B cell (primary cell): ENCODE data around the gene PRKCQ.

Experiments used
- CTCF ChIP-seq: fragments of 200-600 bp; IDR thresholded peaks from one replicate; pipeline ENCODE4 v1.8.0; 2022; ENCODE audit warnings: antibody characterized with exemption, mild to moderate bottlenecking
- EZH2 ChIP-seq: IDR thresholded peaks from 2 replicates; pipeline ENCODE4 v1.6.1; 2012; ENCODE audit warnings: borderline replicate concordance, low read depth, mild to moderate bottlenecking, moderate library complexity, low read length; ENCODE audit not compliant: insufficient read depth, poor library complexity, severe bottlenecking

DNA sequence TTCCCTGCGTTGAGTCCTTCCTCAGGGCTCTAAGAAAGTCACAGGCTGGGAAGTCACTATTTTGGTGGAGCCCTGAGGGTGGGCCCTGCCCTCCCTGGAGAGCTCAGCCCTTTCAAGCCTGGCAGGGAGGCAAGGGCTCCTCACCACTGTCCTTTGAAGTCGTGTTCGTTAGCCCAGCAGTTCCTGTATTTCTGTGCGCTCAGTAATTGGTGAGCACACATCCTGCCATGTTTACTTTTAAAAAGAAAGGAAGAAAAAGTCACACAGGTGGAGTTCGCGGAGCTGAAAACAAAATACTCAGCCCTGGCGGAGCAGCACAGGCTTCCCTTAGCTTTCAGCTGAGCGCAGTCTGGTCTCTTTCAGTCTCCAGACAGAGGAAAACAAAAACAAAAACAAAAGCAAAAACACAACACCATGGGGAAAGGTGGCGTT is 37.1 kb downstream of the PRKCQ start:
- no peak for TF ChIP-seq CTCF
- no peak for TF ChIP-seq EZH2
